Left lobe of liver (tissue), 2 donors: ENCODE results near the gene RASSF4. TPM values are rescaled to one million over a fixed set of nuclear protein-coding genes. Genes with fewer than 3 reads are reported as not detected.
"Not testable (repeated sequence)": the region's sequence is repeated elsewhere in the genome, so short reads cannot be mapped to it uniquely, and the experiment has no call there.

Experiments used
- ATAC-seq: fragments of 200-7000 bp; cut with Tn5 transposase; one replicate; pipeline ENCODE4 v1.9.1; 2020; ENCODE audit warnings: mild to moderate bottlenecking, moderate library complexity
- DNase-seq: peaks from one replicate; pipeline ENCODE4 v3.0.0-alpha.2; 2020; ENCODE audit warnings: low spot score
- total RNA-seq: library from RNA; stranded (reverse); gene quantifications from one replicate; pipeline ENCODE4 v1.2.1, GENCODE V29; 2021
- donor health status: DM: no; HTN: no; CAD: no; lungs with moderate emphysema.
- donor health status: DM: no; HTN: yes; CAD: no.

The RASSF4 gene
- total RNA-seq, 1 donor from 2014 or later = 25.0 TPM

GRCh38 chr10:45000752-45001380 is 41.3 kb downstream of the RASSF4 start, which contains the start of gene ZNF22:
Gene ZNF22, plus strand, starts transcription at chr10:45000923. Its CDS starts 2,446 bp downstream, at chr10:45003369.
- ATAC-seq (peak; percentile 78), DNase-seq (peak; percentile 77)

GRCh38 chr10:45001381-45002148 is 42.0 kb downstream of the RASSF4 start:
- peak; percentile 63 for ATAC-seq

GRCh38 chr10:45003432-45004000 is 43.9 kb downstream of the RASSF4 start:
- ATAC-seq (no peak), DNase-seq (no peak)

More at GRCh38 chr10:45001381-45002148, 42.0 kb downstream of the RASSF4 start:
- peak; percentile 85 for DNase-seq

- ATAC-seq = no peak
- no peak for DNase-seq
Measured at GRCh38 chr10:45004661-45005060, 45.1 kb downstream of the RASSF4 start.

DNA sequence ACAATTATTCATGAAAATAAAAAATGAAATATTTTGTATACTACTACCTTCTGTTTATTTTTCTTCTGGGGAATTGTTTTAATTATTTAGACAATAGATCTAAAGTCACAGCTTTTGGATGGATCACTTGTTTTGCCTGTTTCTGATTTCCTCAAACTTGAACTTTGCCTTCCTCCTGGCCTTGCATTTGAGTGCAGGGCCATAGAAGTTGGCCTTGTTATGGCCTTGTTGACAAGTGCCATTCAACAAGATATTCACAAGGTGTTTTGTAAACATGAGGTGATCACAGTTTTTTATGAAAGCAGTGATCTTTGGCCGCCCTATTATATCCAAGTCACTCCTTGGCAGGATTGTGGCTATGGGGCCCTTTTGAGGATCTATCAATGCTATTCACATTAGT is 45.7 kb downstream of the RASSF4 start:
- no peak for DNase-seq
- no peak for ATAC-seq

- ATAC-seq (no peak), DNase-seq (no peak)
Measured at GRCh38 chr10:45006276-45007030, 46.9 kb downstream of the RASSF4 start.

DNA sequence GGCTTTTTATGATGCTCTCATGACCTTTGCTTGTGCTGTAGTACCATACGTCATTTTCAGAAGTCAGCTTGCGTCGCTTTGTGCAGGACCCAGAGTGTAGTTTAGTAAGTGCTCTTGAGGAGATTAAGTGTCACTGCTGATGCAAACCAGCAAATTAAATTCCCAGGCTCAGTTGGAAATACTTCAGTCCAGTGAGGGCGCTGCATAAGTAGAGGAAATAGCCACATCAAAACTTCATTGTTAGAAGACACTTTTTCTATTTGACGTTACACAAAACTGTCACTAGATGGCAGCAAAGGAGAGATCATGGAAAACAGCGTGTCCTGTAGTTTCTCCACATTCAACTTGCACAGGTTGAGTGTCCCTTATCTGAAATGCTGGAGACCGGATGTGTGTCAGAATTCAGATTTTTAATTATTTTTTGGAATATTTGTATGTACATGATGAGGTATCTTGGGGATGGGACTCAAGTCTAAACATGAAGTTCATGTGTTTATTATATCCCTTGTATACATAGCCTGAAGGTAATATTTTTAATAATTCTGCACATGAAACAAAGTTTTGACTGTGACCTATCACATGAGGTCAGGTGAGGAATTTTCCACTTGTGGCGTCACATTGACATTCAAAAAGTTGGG is 49.0 kb downstream of the RASSF4 start:
- peak; percentile 100 for ATAC-seq
- no peak for DNase-seq

GRCh38 chr10:45014557-45014956 is 55.0 kb downstream of the RASSF4 start:
- ATAC-seq, DNase-seq: not testable (repeated sequence)

GRCh38 chr10:45015590-45015989 is 56.0 kb downstream of the RASSF4 start:
- DNase-seq (no peak), ATAC-seq (no peak)

DNA sequence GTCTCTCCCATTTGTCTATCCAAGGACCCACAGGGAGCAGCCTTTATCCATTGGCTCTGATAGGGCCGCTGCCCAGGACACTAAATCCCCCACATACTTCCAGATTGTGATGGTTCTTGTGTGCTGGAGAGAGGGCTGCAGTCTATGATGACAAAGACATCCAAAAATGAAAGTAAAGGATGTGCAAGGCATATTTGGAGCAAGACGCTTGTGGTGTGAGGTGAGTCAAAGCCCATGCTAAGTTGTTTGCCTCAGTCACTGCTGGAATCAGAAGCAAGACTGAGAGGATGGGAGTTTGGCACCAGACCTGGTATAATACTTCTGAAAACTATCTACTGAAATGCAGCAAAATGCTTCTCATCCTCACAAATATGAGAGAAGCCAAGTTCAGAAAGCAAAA is 63.8 kb downstream of the RASSF4 start:
- ATAC-seq (no peak), DNase-seq (no peak)

GRCh38 chr10:45034301-45034700 is 74.7 kb downstream of the RASSF4 start:
- ATAC-seq (no peak), DNase-seq (no peak)

DNA sequence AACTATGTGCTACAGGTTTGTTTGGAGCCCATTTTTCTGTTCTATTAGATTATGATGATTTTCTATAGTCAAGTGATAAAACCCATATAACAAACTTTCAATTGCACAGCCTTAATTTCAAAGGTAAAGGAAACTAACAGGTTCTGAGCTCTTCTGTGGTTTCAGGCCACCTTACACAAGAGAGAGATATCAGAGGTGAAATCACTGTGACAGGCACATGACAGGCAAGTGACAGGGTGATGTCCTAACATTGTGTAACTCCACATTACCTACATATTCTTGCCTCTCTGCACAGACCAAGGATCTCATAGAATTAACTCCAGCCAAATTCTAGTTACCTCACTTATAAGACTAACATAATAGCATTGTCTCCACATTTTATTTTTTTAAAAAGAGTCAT is 76.1 kb downstream of the RASSF4 start:
- DNase-seq (no peak), ATAC-seq (no peak)

GRCh38 chr10:45040921-45041542 is 81.4 kb downstream of the RASSF4 start:
- ATAC-seq = no peak
- no peak for DNase-seq

GRCh38 chr10:45044290-45044689 is 84.7 kb downstream of the RASSF4 start:
- DNase-seq (no peak), ATAC-seq (no peak)

Other genes starting within 250 kb of the RASSF4 start
- gene TMEM72, start 48.5 kb upstream of the RASSF4 start, total RNA-seq = not detected
- 6.8 TPM for gene DEPP1, start 19.0 kb downstream of the RASSF4 start, total RNA-seq
- 12.9 TPM for gene ZNF22, start 41.1 kb downstream of the RASSF4 start, total RNA-seq